GM21367 (cell line): ENCODE measurements around the gene GAB4.
"Not testable (repeated sequence)": the region's sequence is repeated elsewhere in the genome, so short reads cannot be mapped to it uniquely, and the experiment has no call there.

Experiments used
- ATAC-seq: cut with Tn5 transposase; IDR thresholded peaks from one replicate; pipeline ENCODE4 v1.9.1; 2021; ENCODE audit not compliant: unreplicated experiment

The GAB4 gene, protein sequence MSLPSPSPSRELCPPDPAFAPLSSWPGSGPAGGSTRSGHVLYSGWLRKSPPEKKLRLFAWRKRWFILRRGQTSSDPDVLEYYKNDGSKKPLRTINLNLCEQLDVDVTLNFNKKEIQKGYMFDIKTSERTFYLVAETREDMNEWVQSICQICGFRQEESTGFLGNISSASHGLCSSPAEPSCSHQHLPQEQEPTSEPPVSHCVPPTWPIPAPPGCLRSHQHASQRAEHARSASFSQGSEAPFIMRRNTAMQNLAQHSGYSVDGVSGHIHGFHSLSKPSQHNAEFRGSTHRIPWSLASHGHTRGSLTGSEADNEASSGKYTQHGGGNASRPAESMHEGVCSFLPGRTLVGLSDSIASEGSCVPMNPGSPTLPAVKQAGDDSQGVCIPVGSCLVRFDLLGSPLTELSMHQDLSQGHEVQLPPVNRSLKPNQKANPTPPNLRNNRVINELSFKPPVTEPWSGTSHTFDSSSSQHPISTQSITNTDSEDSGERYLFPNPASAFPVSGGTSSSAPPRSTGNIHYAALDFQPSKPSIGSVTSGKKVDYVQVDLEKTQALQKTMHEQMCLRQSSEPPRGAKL

GRCh38 chr22:17007852-17008731 lies at the start of gene GAB4:
Gene GAB4, minus strand, starts transcription at chr22:17008222. Its CDS starts 108 bp downstream, at chr22:17008114.
- ATAC-seq = no peak

- no peak for ATAC-seq
Measured at GRCh38 chr22:17056807-17057206, 48.8 kb upstream of the GAB4 start.

GRCh38 chr22:17056058-17056457 lies 48.0 kb upstream of the GAB4 start:
- ATAC-seq = no peak

DNA sequence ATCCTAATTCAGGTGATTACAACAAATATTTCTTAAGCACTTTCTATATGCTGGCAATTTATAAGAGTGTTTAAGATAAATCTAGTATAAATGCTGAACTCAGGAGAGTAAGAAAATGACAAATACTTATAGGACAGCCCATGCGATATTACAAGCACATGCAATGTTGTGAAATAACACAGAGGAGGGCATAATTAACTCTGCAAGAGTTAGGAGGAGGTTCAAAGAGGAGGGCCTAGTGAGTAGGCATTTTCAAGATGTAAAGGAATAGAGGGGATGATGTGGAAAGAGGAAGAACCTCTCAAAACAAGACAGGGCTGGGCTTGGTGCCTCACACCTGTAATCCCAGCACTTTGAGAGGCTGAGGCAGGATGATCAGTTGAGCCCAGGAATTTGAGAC lies 39.6 kb upstream of the GAB4 start:
- no peak for ATAC-seq

DNA sequence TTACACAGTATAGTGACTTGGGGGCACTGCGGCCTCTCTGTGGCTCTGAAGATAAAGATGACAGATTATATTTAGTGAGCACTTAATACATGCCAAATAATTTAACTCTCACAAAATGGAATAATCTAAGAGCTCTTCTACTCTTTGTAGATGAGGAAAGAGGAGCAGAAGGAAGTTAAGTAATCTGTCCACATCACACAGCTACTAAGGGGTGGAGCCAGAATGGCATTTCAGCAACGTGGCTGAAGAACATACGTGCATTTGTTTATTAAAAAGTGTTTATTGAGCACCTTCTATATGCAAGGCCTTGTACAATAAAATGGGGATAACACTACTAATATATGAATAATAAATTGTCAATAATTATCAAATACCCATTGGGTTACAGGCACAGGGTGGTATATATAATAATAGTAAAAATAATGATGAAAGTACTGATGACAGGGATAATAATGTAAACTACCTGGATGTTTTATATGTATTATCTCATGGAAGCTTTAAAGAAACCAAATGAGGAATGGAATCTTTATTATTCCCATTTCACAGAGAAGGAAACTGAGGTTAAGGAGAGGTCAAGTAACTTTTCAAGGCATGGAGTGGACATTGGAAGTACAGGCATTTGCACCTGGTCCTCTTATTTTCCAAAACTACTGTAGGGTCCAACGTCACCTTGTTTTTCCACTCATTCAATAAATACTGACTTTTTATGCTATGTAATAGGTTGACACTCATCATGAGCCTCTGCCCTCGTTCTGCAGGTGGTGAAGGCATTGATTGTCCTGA lies 38.7 kb upstream of the GAB4 start:
- no peak for ATAC-seq

DNA sequence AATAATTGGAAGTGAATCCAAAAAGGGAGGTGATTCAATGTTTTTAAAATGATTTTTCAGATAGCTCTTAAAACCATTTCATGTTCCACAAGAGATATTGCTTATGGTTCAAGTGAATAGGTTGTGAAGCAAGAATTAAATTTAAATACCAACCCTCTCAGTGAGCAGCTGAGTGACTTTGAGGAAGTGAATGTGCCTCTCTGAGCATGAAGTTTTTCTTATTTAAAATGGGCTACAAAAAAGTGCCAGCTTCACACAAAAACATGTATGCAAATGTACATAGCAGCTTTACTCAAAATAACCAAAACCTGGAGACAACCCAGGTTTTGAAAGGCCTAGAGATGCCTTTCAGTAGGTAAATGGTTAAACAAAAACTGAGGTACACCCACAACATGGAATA lies 35.5 kb upstream of the GAB4 start:
- ATAC-seq = no peak

GRCh38 chr22:17036842-17037711 lies 29.1 kb upstream of the GAB4 start:
- ATAC-seq = not testable (repeated sequence)

DNA sequence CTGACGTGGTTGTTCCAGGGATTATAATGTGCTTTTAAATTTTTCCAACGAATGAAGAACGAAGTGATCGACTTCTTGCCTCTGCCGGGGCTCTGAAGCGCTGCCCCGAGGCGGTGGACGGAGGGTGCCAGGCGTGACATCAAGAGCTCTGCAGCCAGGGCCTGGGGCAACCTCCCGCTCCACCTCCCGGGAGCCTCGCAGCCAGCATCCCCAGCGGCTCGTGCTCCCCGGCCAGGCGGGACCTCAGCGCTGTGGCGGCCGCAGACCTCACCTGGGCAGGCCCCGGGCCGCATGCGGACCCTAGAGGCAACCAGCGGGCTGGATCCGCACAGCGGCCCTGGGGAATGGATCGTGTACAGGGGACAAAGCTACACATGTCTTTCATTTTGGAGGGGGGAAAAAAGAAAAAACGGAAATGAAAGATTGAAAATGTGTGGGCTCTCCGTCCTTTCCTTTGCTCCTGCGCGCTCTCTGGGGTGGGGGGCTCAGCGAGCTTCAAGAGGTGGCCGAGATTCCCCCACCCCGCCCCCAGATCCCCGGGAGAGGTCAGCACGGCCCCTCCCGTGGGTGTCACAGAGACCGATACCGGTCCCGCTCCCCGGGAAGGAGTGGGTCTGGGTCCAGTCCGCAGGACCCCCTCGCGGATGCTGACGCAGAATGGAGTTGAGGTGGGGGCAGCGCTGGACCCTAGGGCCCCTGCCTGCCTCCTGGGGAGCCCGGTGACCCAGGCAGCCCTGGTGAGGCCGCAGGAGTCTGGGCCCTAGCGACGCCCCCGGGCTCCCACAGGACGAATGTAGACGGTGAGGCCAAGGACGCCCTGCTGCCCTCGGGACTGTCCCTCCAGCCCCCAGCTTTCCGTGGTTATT lies 28.2 kb upstream of the GAB4 start:
- not testable (repeated sequence) for ATAC-seq

DNA sequence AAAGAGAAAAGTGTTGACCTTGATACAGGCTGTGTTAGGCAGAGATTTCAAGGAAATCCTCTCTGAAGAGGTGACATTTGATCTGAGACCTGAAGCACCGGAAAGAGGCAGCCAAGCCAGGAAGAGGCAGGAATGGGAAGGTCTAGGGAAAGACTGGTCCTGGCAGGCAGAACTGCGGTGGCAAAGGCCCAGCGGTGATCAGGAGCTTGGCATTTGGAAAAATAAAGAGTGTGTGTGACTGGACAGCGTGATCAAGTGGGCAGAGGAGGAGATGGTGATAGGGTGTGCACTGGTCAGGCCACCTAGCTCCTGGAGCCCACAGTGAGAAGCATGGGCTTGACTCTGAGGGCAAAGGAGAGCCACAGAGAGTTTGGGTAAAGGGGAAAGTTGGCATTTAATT lies 27.2 kb upstream of the GAB4 start:
- ATAC-seq = no peak

- not testable (repeated sequence) for ATAC-seq
Measured at GRCh38 chr22:17034532-17034931, 26.5 kb upstream of the GAB4 start.

DNA sequence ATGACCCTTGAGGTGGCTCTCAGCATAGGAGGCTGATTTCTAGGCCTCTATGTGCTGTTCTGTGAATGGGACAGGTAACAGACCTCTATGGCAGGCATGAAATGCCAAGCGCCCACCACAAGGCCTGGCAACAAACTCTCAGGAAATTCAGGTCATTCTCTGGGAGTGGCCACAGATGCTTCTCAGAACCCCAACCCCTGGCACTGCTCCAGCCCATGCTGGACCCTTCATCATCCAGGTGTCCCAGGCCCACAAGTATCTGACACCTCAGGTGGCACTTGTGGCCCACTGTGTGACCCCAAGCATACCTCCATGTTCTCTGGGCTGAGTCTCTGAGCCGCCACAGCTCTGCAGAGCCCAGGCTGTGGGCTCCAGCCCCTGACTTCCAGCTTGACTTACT lies 24.3 kb upstream of the GAB4 start:
- ATAC-seq = not testable (repeated sequence)

GRCh38 chr22:17024380-17024779 lies 16.4 kb upstream of the GAB4 start:
- ATAC-seq = not testable (repeated sequence)

- not testable (repeated sequence) for ATAC-seq
Measured at GRCh38 chr22:17015552-17015951, 7.5 kb upstream of the GAB4 start.

- not testable (repeated sequence) for ATAC-seq
Measured at GRCh38 chr22:17014101-17014440, 6.0 kb upstream of the GAB4 start.

- ATAC-seq = no peak
Measured at GRCh38 chr22:17013396-17014100, 5.5 kb upstream of the GAB4 start.

- no peak for ATAC-seq
Measured at GRCh38 chr22:17012267-17012666, 4.2 kb upstream of the GAB4 start.

DNA sequence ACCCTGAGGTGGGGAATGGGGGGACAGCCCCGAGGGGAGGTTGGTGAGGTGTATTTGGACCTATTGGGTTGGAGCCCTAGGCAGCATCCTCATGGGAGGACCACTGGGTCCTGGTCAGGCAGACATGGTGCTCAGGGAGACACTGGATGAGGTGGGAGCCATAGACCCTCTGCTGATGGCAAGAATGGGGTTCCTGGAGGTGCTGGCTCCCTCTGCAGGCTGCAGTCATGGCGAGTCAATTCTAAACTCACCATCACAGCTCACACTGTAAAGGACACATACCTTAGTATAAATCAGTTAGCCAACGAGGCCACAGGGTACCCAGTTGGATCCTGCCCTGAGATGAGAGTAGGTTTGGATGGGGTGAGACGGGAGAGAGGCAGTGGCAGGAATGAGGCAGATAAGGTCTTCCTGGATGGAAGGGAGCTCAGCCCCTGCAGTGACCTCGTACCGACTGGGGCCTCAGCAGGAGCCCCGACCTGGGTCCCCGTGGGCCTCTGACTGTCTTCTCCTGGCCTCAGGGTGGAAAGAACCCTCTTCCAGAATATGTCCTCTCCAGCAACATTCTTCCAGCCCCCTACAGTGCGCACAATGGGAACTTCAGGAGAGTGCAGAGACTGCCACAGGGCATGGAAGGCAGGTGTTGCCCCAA lies 1.7 kb upstream of the GAB4 start:
- ATAC-seq = no peak

GRCh38 chr22:17007257-17007656 lies 765 bp downstream of the GAB4 start:
- no peak for ATAC-seq
